Karpas-422 (cell line): ENCODE data around the gene KLHL2. TPM values are rescaled to one million over a fixed set of nuclear protein-coding genes. Genes with fewer than 3 reads are reported as not detected.
A peak's percentile ranks its signal among the peaks of the same experiment; 100 is the strongest.

Source experiments
- DNase-seq: peaks from one replicate; pipeline ENCODE4 v3.0.0-alpha.2; 2015
- H2AFZ ChIP-seq: fragments of 200-600 bp; sonication (generic); 2 replicates; pipeline ENCODE4 v1.6.1; 2014; ENCODE audit warnings: antibody characterized with exemption, low read length, mixed read lengths
- H3K27ac ChIP-seq: fragments of 200-600 bp; sonication (generic); 2 replicates; pipeline ENCODE4 v1.5.1; 2014; ENCODE audit warnings: mild to moderate bottlenecking, low read length, moderate library complexity
- H3K27me3 ChIP-seq: fragments of 200-600 bp; sonication (generic); 2 replicates; pipeline ENCODE4 v1.6.1; 2014; ENCODE audit warnings: low read length, mixed read lengths
- H3K36me3 ChIP-seq: fragments of 200-600 bp; sonication (generic); 2 replicates; pipeline ENCODE4 v1.6.1; 2014; ENCODE audit warnings: low read length, mixed read lengths; ENCODE audit not compliant: insufficient read depth
- H3K4me1 ChIP-seq: fragments of 200-600 bp; sonication (generic); 2 replicates; pipeline ENCODE4 v1.6.1; 2014; ENCODE audit warnings: mild to moderate bottlenecking, low read length, mixed read lengths
- H3K4me2 ChIP-seq: fragments of 200-600 bp; sonication (generic); 2 replicates; pipeline ENCODE4 v1.6.1; 2014; ENCODE audit warnings: low read length, low read depth, mild to moderate bottlenecking; ENCODE audit not compliant: poor library complexity, severe bottlenecking
- H3K4me3 ChIP-seq: fragments of 200-600 bp; sonication (generic); 2 replicates; pipeline ENCODE4 v1.5.1; 2014; ENCODE audit warnings: mild to moderate bottlenecking, antibody characterized with exemption, low read length, mixed read lengths
- H3K79me2 ChIP-seq: fragments of 200-600 bp; sonication (generic); 2 replicates; pipeline ENCODE4 v1.6.1; 2014; ENCODE audit warnings: mild to moderate bottlenecking, low read length, mixed read lengths
- H3K9ac ChIP-seq: fragments of 200-600 bp; sonication (generic); 2 replicates; pipeline ENCODE4 v1.6.0; 2014; ENCODE audit warnings: low read length
- H3K9me2 ChIP-seq: fragments of 200-600 bp; sonication (generic), shearing (Covaris generic); replicated peaks from 2 replicates; pipeline ENCODE4 v1.6.0; 2014; ENCODE audit warnings: mild to moderate bottlenecking, low read length, moderate library complexity; ENCODE audit not compliant: insufficient read depth
- H3K9me3 ChIP-seq: fragments of 300-700, 200-600 bp; sonication (generic); 2 replicates; pipeline ENCODE4 v1.6.1; 2014; ENCODE audit warnings: low read length, mixed read lengths
- H4K20me1 ChIP-seq: fragments of 200-600 bp; sonication (generic); 2 replicates; pipeline ENCODE4 v1.6.1; 2014; ENCODE audit warnings: mild to moderate bottlenecking, antibody characterized with exemption, low read length, low read depth; ENCODE audit not compliant: insufficient read depth
- total RNA-seq: library from RNA; depleted of rRNA; stranded (reverse); fragments of >200 nt; shearing (Covaris generic); gene quantifications from 2 replicates; pipeline ENCODE4 v1.2.3, GENCODE V29; 2014; ENCODE audit warnings: low replicate concordance

KLHL2 gene
- total RNA-seq, 1 experiment from 2014 or later = 31.5 TPM

GRCh38 chr4:165308606-165309005, 101.2 kb downstream of the KLHL2 start:
- Histone ChIP-seq H4K20me1 (no peaks in the 10 kb centered on the region), H3K4me3 (no peak overlapping the region), H3K79me2 (peaks cover 55% of the 10 kb centered on the region), H3K9me2 (no peaks in the 10 kb centered on the region), H3K27me3 (no peaks in the 10 kb centered on the region), H3K36me3 (peaks cover 27% of the 10 kb centered on the region; the same call in 1 of the 2 replicates), H3K27ac (no peak overlapping the region), H3K4me1 (peaks cover 16% of the 10 kb centered on the region), H3K9ac (no peak overlapping the region), H3K9me3 (no peaks in the 10 kb centered on the region), H3K4me2 (no peak overlapping the region), H2AFZ (no peak overlapping the region)
- DNase-seq = no peak

GRCh38 chr4:165309456-165309855, 102.1 kb downstream of the KLHL2 start:
- Histone ChIP-seq H4K20me1 (no peaks in the 10 kb centered on the region), H3K9me3 (no peaks in the 10 kb centered on the region), H3K27ac (no peak overlapping the region), H3K4me3 (no peak overlapping the region), H3K27me3 (no peaks in the 10 kb centered on the region), H2AFZ (no peak overlapping the region), H3K9me2 (no peaks in the 10 kb centered on the region), H3K4me1 (peaks cover 16% of the 10 kb centered on the region), H3K4me2 (no peak overlapping the region), H3K36me3 (peaks cover 27% of the 10 kb centered on the region; the same call in 1 of the 2 replicates), H3K79me2 (peaks cover 47% of the 10 kb centered on the region), H3K9ac (no peak overlapping the region)
- DNase-seq = no peak

- H3K4me1 ChIP-seq = peaks cover 16% of the 10 kb centered on the region
- H3K36me3 ChIP-seq = peaks cover 19% of the 10 kb centered on the region; the same call in 1 of the 2 replicates
- H3K27ac ChIP-seq = no peak overlapping the region
- H3K9me2 ChIP-seq = no peaks in the 10 kb centered on the region
- H3K4me2 ChIP-seq = no peak overlapping the region
- H3K9me3 ChIP-seq = no peaks in the 10 kb centered on the region
- H2AFZ ChIP-seq = no peak overlapping the region
- no peaks in the 10 kb centered on the region for H3K27me3 ChIP-seq
- no peak overlapping the region for H3K4me3 ChIP-seq
- H3K9ac ChIP-seq = no peak overlapping the region
- no peaks in the 10 kb centered on the region for H4K20me1 ChIP-seq
- H3K79me2 ChIP-seq = peaks cover 22% of the 10 kb centered on the region
- DNase-seq = no peak
Measured at GRCh38 chr4:165312506-165312905, 105.1 kb downstream of the KLHL2 start.

DNA sequence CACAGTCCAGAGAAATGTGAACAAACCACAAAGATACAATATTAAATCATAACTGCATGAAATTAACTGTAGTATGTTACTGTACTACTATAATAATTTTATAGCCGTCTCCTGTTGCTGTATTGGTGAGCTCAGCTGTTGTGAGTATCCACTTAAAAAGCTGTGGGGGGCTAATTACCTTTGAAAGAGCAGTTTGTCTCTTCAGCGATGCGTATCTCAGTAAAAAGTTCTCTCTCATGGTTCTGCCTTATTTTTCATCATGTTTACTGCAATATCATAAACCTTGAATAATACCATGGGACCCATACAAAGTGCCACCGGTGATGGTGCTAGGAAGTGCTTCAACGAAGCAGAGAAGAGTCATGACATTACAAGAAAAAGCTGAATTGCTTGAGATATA, 111.7 kb downstream of the KLHL2 start:
- no peak for DNase-seq
- H3K4me2 ChIP-seq = no peak overlapping the region
- no peaks in the 10 kb centered on the region for H3K27me3 ChIP-seq
- no peaks in the 10 kb centered on the region for H3K9me3 ChIP-seq
- H4K20me1 ChIP-seq = no peaks in the 10 kb centered on the region
- no peak overlapping the region for H3K4me3 ChIP-seq
- no peak overlapping the region for H3K9ac ChIP-seq
- no peaks in the 10 kb centered on the region for H3K4me1 ChIP-seq
- H3K27ac ChIP-seq = no peak overlapping the region
- H3K36me3 ChIP-seq = peaks cover 5% of the 10 kb centered on the region; the same call in 1 of the 2 replicates
- H3K79me2 ChIP-seq = peaks cover 3% of the 10 kb centered on the region; the same call in 1 of the 2 replicates
- H2AFZ ChIP-seq = no peak overlapping the region
- no peaks in the 10 kb centered on the region for H3K9me2 ChIP-seq

DNA sequence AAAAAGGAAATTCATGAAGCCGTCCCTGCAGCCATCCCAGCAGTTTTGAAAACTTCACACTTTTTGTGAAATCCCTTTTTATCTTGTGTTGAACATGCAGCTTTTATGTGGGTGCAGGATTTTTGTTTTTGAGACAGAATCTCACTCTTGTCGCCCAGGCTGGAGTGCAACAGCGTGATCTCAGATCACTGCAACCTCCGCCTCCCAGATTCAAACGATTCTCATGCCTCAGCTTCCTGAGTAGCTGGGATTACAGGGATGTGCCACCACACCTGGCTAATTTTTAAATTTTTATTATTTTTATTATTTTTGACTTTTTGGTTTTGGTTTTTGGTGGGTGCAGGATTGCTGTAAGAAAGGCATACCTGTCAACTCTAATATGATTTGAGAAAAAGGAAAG, 112.1 kb downstream of the KLHL2 start:
- H2AFZ ChIP-seq = no peak overlapping the region
- no peaks in the 10 kb centered on the region for H3K27me3 ChIP-seq
- H4K20me1 ChIP-seq = no peaks in the 10 kb centered on the region
- no peak overlapping the region for H3K9ac ChIP-seq
- no peak overlapping the region for H3K4me2 ChIP-seq
- H3K36me3 ChIP-seq = peaks cover 5% of the 10 kb centered on the region
- DNase-seq = no peak
- H3K4me1 ChIP-seq = no peaks in the 10 kb centered on the region
- no peaks in the 10 kb centered on the region for H3K9me2 ChIP-seq
- no peak overlapping the region for H3K27ac ChIP-seq
- H3K4me3 ChIP-seq = no peak overlapping the region
- H3K9me3 ChIP-seq = no peaks in the 10 kb centered on the region
- peaks cover 3% of the 10 kb centered on the region; the same call in 1 of the 2 replicates for H3K79me2 ChIP-seq

DNA sequence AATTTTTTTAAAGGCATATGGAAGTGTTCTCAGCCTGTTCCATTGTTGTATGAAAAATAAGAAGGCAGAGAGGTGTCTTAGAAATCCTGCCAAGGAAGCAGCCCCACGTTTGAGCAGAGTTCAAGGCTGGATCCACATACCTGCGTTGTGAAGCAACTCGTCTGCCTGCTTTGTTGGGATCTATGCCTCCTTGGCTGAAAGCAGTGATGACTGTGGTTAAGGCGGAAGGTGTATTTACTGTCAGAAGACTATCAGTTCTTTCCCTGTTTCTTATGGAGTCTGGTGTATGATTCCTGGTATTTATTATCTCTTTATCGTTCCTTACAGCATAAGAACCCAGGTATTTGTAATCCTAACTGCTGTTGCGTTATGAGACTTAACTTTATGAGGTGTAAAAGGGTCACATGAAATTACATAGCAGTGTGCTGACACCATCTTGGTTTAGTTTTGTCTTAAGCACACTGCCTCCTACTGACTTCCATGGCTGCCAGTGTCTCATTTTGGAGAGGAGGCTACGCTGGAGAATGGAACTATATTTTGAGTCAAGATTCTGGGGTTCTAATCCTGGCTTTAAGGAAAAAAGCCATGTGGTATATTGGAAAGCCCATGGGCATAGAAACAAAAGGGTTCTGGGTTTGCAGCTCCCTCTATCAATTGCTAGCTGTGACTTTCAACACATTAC, 117.0 kb downstream of the KLHL2 start:
- Histone ChIP-seq H3K9me2 (no peaks in the 10 kb centered on the region), H3K4me3 (no peak overlapping the region), H3K36me3 (peaks cover 5% of the 10 kb centered on the region), H3K9ac (no peak overlapping the region), H2AFZ (no peak overlapping the region), H3K27ac (no peak overlapping the region), H3K79me2 (peaks cover 23% of the 10 kb centered on the region), H3K27me3 (no peaks in the 10 kb centered on the region), H3K4me2 (no peak overlapping the region), H4K20me1 (peaks cover 15% of the 10 kb centered on the region), H3K4me1 (peaks cover 18% of the 10 kb centered on the region), H3K9me3 (no peaks in the 10 kb centered on the region)
- DNase-seq = no peak

DNA sequence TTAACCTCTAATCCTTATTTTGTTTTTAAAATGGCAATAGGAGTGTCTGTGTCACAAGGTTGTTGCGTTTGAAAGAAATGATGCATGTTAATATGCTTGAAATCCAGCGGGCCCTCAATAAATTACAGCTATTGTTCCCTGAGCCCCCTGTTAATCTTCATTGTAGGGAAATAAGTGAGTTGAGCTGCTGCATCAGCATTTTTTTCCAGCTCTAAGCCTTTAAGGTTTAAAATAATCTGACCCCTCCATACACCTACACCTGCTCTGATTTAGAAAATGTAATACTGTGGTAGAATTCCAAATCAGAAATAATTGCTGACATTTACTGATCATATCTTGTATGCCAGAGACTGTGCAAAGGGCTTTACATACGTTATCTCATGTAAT, 117.5 kb downstream of the KLHL2 start:
- Histone ChIP-seq H3K4me2 (no peak overlapping the region), H4K20me1 (peaks cover 20% of the 10 kb centered on the region), H3K9me3 (no peaks in the 10 kb centered on the region), H3K36me3 (peaks cover 5% of the 10 kb centered on the region), H3K9ac (no peak overlapping the region), H3K79me2 (peaks cover 28% of the 10 kb centered on the region), H3K4me1 (peaks cover 24% of the 10 kb centered on the region), H3K27me3 (no peaks in the 10 kb centered on the region), H3K4me3 (no peak overlapping the region), H3K27ac (peak overlapping the region; percentile 76; the same call in 1 of the 2 replicates), H2AFZ (no peak overlapping the region), H3K9me2 (no peaks in the 10 kb centered on the region)
- DNase-seq = no peak

DNA sequence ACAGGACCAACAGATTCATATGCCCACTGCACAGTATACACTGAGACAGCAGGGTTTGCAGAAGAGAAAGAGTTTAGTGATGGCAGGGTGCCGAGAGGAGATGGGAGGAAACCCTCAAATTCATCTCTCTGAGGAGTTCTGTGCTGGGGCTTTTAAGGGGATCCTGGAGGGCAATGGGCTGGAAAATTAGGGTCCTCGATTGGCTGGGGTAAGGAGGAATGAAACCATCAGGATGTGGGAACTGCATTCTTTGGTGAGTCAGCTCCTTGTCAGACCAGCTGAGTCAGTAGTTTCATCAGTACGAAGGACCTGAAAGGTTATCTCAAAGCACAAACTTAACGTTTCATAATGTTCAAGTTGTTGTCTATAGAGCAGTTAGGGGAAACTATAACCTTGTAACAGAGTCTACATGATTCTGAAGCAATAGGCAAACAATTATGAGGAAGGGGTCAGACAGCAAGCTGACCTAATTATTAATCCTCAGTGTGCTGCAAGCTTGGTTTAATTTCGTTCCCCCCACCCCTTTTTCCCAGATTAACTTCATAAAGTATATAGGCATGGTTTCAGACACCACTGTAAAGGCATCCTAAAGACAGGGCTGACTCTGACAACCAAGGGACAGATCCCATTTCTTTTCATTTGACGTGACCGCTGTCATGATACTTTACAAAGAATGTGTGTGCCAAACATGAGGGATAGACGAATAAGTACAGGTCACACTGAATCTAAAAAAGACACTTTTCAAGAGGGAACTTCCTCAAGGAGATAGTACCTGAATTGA, 118.6 kb downstream of the KLHL2 start:
- Histone ChIP-seq H3K9me2 (no peaks in the 10 kb centered on the region), H3K27ac (peak overlapping the region; percentile 76), H3K4me1 (peaks cover 34% of the 10 kb centered on the region), H3K4me2 (peak overlapping the region; percentile 64), H3K36me3 (peaks cover 15% of the 10 kb centered on the region), H3K79me2 (peaks cover 38% of the 10 kb centered on the region), H3K9me3 (no peaks in the 10 kb centered on the region), H2AFZ (0 out of 2 replicates have a peak overlapping the region, but pooled peaks have one; percentile 17), H3K27me3 (no peaks in the 10 kb centered on the region), H3K9ac (peak overlapping the region; percentile 66), H4K20me1 (peaks cover 30% of the 10 kb centered on the region), H3K4me3 (peak overlapping the region; percentile 66)
- DNase-seq = no peak
